VCaP (cell line): ENCODE data around the gene HEATR9.
A peak's percentile ranks its signal among the peaks of the same experiment; 100 is the strongest.

Experiments used
- H3K27ac ChIP-seq: fragments of 450-650 bp; 2 replicates; pipeline ENCODE4 v1.5.1; 2017
- TF ChIP-seq, protein P1 (sequence below): fragments of 450-650 bp; conservative IDR thresholded peaks from 2 replicates; pipeline ENCODE4 v1.5.1; 2017; ENCODE audit warnings: mild to moderate bottlenecking, moderate library complexity

HEATR9 gene

GRCh38 chr17:35841505-35841904 is 27.2 kb downstream of the HEATR9 start:
- no peak overlapping the region for H3K27ac ChIP-seq
- TF ChIP-seq, protein P1, sequence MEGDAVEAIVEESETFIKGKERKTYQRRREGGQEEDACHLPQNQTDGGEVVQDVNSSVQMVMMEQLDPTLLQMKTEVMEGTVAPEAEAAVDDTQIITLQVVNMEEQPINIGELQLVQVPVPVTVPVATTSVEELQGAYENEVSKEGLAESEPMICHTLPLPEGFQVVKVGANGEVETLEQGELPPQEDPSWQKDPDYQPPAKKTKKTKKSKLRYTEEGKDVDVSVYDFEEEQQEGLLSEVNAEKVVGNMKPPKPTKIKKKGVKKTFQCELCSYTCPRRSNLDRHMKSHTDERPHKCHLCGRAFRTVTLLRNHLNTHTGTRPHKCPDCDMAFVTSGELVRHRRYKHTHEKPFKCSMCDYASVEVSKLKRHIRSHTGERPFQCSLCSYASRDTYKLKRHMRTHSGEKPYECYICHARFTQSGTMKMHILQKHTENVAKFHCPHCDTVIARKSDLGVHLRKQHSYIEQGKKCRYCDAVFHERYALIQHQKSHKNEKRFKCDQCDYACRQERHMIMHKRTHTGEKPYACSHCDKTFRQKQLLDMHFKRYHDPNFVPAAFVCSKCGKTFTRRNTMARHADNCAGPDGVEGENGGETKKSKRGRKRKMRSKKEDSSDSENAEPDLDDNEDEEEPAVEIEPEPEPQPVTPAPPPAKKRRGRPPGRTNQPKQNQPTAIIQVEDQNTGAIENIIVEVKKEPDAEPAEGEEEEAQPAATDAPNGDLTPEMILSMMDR, result no peak

DNA sequence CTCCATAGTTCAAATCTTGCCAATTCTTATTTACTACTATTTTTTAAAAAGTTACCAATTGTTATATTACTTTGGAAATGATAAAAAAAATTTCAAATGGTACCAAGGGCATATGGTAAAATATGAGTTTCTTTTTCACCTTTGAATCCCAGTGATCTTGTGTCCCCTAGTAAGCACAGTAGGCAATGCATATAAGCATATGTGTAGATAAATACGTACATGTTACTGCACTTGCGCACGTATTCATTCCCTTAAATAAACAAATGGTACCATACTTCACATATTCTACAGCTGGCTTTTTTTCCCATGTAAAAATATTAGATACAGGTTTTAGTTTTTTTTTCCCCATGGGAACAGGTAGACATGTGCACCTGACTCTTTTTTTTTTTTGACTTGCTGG is 27.6 kb downstream of the HEATR9 start:
- H3K27ac ChIP-seq, result no peak overlapping the region
- TF ChIP-seq, protein P1, result no peak

DNA sequence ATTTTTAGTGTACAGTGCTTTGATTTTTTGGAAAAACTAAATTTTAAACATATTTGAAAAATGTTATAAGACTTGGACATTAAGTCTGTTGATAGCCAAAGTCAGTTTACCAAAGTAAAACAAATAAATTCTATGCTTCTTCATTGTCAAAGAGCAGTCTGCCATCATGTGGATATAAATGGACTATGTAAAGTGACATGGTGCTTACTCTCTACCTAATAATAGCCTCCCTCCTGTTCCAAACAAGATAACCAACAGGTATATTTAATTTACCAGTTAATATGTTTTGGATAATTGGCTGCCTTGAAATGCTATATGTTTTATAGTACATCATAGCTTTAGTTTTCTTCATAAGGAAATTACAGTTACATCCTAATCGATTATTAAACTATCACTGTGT is 43.5 kb downstream of the HEATR9 start:
- H3K27ac ChIP-seq, result no peak overlapping the region
- TF ChIP-seq, protein P1, result no peak

- TF ChIP-seq, protein P1, result no peak
- H3K27ac ChIP-seq, result peak overlapping the region; percentile 36
Observed at GRCh38 chr17:35821308-35821707, 47.4 kb downstream of the HEATR9 start.

GRCh38 chr17:35819455-35819854 is 49.2 kb downstream of the HEATR9 start:
- no peak overlapping the region for H3K27ac ChIP-seq
- TF ChIP-seq, protein P1, result no peak

- H3K27ac ChIP-seq, result peak overlapping the region; percentile 10; the same call in 1 of the 2 replicates
- TF ChIP-seq, protein P1, result no peak
Observed at GRCh38 chr17:35817196-35817595, 51.5 kb downstream of the HEATR9 start.

DNA sequence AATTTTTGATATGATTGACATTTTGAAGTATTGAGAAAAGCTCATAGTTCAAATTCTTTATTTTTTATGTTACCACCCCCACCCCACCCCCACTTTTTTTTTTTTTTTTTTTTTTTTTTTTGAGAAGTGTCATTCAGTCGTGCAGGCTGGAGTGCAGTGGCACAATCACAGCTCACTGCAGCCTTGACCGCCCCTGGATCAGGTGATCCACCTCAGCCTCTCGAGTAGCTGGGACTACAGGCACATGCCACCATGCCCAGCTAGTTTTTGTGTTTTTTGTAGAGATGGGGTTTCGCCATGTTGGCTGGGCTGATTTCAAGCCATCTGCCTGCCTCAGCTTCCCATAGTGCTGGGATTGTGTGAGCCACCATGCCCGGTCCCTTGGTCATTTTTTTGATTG is 52.0 kb downstream of the HEATR9 start:
- H3K27ac ChIP-seq, result no peak overlapping the region; the same call in 1 of the 2 replicates
- TF ChIP-seq, protein P1, result no peak

GRCh38 chr17:35812456-35812855 is 56.2 kb downstream of the HEATR9 start:
- TF ChIP-seq, protein P1, result no peak
- no peak overlapping the region for H3K27ac ChIP-seq
